DND-41 (cell line): ENCODE measurements around the gene COMMD10.

Source experiments
- EZH2 ChIP-seq: IDR thresholded peaks from 3 replicates; pipeline ENCODE4 v1.6.1; 2012; ENCODE audit warnings: borderline replicate concordance, low read depth, mild to moderate bottlenecking, moderate library complexity, low read length, inconsistent platforms; ENCODE audit not compliant: severe bottlenecking
- TF ChIP-seq, protein P1 (sequence below): IDR thresholded peaks from 2 replicates; pipeline ENCODE4 v1.5.1; 2012; ENCODE audit warnings: borderline replicate concordance, low read length, moderate library complexity, mild to moderate bottlenecking; ENCODE audit not compliant: poor library complexity, severe bottlenecking; ENCODE audit errors: extremely low read depth

DNA sequence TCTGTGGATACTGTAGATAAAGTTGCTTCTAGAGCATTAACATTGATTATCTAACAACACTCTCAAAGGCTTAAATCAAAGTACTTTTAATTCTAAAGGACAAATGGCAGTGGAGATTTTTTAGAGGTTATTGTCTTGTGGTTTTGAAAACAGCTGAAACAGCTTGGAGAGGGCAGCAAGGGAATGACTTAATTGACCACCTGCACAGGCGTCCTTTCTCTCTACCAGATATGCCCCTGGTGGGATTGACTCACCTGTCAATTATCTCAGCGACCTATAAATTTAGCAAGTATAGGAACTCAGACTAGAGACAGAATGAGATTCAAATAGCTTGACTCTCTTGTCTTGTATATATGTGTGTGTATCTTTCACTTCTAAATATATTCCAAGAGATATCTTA, 39.0 kb upstream of the COMMD10 start:
- TF ChIP-seq, protein P1, sequence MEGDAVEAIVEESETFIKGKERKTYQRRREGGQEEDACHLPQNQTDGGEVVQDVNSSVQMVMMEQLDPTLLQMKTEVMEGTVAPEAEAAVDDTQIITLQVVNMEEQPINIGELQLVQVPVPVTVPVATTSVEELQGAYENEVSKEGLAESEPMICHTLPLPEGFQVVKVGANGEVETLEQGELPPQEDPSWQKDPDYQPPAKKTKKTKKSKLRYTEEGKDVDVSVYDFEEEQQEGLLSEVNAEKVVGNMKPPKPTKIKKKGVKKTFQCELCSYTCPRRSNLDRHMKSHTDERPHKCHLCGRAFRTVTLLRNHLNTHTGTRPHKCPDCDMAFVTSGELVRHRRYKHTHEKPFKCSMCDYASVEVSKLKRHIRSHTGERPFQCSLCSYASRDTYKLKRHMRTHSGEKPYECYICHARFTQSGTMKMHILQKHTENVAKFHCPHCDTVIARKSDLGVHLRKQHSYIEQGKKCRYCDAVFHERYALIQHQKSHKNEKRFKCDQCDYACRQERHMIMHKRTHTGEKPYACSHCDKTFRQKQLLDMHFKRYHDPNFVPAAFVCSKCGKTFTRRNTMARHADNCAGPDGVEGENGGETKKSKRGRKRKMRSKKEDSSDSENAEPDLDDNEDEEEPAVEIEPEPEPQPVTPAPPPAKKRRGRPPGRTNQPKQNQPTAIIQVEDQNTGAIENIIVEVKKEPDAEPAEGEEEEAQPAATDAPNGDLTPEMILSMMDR, result no peak
- no peak for TF ChIP-seq EZH2
